ENCODE results near the gene SAFB2.

DNA sequence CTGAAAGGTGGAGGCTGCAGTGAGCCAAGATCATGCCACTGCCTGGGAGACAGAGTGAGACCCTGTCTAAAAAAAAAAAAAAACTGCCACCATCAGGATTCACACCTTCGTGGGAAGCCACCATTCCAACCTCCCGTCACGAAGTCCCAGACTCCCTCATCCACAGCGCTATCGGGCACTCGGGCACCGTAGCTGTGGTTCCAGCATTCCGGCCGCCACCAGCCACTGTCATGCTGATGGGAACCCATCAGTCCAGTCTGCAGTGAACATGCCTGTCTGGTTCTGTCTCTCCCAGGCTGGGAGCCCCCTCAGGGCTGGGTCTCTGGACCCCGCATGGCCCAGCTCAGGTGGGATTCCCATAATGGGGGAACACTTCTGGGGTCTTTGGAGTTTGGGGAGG, 82.4 kb downstream of the SAFB2 start:
- TF ChIP-seq POLR2A (IDR thresholded peaks at IDR 0.05): no peak
- TF ChIP-seq CTCF (IDR thresholded peaks at IDR 0.05 in 4 of 5, conservative IDR thresholded peaks at IDR 0.05 in 1 of 5): no peak
